T-helper 1 cell (primary cell): Measurements from ENCODE around the gene CHD6.

Experiments
- DNase-seq, 5 donors: peaks; one replicate each; pipeline ENCODE4 v3.0.0-alpha.2; 2012 to 2020

Gene CHD6

DNA sequence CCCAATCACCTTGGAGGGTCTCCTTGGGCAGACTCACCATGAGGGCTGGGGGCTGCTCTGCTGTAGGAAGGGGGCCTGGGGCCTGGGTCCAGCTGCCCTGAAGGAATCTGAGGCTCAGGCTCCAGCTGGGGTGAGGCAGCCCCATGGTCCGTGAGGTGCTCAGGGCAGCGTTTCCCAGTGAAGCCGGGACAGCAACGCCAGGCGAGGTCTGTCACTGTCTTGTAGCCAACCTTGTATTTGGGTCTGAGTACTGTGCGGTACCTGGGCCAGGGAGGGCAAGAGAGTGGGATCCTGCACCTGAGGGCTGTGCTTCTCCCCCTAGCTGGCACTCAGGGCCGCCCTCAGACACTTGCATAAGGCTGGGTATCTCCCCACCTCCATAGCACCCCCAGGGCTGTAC, 254.6 kb downstream of the CHD6 start:
- no peak for DNase-seq

GRCh38 chr20:41362748-41363140, 255.4 kb downstream of the CHD6 start:
- DNase-seq: no peak

DNA sequence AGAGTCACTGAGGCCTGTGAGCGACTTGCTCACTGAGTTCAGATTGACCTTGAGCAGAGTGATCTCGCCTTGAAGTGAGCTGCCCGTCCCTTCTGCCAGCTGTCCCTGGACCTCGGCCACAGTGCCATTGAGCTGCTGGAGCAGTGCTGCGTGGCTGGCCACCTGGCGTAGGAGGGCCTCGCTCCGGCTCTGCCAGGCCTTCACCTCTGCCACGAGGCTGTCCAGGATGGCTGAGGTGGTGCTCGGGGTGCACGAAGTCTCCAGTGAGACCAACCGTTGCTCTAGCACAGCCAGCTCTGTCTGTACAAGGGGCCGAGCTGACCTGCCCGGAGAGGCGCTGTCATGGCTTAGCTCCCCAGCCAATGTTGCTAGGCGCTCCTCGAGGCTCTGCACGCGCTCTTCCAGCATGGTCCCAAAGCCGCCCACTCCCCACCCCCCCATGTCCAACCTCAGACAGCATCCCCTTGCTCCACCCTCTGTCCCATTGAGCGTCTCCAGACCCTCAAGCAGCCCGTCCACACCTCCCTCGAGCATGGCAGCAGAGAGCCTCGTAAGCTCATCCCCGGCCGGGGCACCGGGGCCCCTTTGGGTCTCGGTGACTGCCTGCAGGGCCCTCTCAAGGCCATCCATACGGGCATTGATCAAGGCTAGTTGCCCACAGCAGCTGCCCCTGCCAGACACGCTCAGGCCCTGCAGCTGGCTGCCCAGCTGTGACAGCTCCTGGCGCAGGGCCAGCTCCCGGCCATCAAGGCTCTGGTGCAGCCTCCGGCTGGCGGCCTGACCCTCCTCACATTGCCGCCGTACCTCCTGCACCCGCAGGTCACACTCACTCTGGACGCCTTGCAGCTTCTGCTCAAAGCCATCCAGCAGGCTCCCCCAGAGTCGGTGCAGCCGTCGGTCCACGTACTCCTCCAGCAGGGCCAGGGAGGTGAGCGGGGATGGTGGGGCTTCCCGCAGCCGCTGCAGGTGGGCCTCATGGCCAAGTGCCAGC, 256.1 kb downstream of the CHD6 start:
- DNase-seq: no peak

DNA sequence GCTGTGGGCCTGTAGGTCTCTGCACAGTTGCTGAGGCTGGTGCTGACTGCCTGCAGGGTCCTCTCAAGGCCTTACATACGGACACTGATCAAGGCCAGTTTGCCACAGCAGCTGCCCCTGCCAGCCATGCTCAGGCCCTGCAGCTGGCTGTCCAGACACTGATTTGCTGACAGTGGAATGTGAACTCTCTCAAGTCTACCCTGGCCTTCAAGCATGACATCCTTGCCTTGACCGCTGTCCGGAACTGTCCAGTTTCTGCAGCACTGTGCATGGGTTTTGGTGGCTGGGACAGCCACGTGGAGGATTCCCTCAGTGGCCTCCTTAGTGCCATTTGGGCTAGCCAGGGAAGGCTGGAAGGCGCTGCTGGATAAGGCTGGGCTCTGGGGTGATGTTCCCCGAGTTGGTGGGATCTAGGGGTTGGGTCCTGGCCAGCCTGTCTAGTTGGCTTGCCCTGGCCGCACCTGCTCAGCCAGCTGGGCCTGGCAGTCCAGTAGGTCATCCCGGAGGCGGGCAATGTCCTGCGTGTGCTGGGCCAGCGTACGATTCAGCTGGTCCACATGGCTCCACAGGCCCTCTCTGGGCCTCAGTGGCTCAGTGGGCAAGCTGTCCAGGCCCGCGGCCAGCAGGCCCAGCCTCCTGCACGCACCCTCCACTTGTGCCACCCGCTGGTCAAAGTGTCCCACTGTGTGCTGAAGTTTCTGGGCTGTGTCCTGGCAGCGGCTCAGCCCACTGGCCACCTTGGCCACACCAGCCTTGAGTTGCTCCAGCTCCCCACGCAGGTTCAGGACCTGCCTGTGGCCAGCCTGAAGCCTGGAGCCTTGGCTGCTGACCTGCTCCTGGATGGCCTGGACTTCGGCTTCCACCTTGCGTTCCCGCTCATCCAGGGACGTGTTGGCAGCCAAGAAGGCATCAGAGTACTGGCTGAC, 257.1 kb downstream of the CHD6 start:
- no peak for DNase-seq

DNA sequence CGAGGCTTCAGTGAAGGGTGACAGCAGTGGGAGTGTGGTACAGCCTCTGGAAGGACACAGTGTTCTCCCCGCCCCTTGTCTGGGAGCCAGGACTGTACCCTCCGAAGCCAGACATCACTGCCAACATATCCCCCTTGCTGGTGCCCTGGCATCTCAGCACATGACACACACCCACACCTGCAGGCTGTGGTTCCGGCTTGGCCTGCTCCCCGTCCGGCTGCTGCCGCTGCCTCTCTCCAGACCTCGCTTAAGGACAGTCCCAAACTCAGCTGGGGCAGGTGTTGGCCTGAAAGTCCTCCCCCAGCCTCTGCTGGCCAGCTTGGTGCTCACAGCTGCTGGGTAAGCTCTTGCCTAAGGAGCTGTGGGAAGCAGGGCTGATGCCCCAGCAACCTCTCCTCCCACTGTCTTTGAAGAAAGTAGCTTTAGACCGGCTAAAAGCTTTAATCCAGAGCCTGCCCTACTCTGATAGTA, 258.6 kb downstream of the CHD6 start:
- no peak for DNase-seq

DNA sequence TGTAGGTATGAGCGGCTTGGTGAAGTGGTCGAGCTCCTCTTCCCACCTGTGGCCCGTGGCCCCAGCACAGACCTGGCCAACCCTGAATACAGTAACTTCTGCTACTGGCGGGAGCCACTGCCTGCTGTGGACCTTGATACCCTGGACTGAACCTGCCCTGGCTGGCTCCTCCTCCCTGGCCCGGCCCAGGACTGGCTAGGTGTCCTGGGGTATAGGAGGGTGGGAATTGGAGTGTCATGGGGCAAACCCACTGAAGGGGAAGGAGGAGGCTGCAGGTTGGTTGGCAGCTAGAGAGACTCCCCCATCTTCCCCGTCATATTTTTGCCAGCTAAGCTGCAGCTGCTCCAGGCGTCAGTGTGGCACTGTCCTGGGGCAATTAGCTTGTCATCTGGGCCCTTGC, 259.5 kb downstream of the CHD6 start:
- DNase-seq: no peak

- DNase-seq: no peak
Measured at GRCh38 chr20:41358230-41358629, 259.9 kb downstream of the CHD6 start.

DNA sequence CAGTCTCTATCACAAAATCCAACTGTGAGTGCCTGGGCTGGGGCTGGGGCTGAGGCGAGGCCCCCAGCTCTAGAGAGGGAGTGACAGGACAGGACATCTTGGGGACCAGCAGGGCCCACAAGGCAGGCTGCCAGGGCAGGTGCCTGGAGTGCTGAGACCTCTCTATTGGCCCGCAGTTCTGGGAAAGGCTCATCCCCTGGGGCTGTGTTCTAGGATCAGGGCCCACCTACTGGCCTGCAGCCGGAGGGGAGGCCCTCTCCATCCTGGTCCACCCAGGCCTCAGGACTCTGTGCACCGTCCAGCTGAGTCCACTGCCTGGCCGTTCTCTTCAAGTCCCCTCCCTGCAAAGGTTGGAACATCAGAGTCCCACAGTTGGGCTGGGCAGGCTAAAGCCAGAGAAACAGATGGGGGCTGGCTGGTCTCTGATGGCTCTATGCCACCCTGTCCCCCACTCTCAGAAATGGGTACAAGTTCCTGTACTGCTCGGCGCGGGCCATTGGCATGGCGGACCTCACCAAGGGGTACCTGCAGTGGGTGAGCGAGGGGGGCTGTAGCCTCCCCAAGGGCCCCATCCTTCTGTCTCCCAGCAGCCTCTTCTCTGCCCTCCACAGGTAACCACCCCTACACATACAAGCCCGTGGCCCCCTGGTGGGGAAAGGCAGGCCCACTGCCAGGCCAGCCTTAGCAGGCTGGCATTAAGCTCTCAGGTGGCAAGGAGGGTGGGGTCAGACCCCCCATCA, 260.6 kb downstream of the CHD6 start:
- no peak for DNase-seq

- no peak for DNase-seq
Measured at GRCh38 chr20:41356951-41357350, 261.2 kb downstream of the CHD6 start.

DNA sequence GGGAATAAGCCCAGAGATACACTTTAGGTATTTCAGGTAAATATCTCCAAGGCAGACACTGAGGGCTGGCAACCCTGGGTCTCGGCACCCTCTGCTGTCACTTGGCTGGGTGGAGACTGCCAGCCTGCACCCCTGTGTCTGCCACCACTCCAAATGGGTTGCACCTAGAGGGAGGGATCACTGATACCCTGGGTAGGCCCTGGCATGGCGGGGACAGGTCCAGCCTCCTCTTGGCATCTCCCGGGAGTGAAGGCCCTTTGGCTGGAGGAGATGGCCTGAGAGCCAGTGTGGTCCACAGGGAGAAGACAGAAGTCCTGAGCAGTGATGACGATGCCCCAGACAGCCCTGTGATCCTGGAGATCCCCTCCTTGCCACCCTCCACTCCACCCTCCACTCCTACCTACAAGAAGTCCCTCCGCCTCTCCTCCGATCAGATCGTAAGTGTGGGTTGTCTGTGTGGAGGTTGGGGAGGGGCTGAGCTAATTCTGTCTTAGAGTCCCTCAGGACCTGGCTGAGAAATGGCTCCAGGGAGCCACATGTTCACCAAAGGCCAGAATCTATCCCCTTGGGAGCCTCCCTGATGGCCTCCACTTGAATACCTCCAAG, 262.5 kb downstream of the CHD6 start:
- no peak for DNase-seq

- no peak for DNase-seq
Measured at GRCh38 chr20:41355192-41355591, 263.0 kb downstream of the CHD6 start.

DNA sequence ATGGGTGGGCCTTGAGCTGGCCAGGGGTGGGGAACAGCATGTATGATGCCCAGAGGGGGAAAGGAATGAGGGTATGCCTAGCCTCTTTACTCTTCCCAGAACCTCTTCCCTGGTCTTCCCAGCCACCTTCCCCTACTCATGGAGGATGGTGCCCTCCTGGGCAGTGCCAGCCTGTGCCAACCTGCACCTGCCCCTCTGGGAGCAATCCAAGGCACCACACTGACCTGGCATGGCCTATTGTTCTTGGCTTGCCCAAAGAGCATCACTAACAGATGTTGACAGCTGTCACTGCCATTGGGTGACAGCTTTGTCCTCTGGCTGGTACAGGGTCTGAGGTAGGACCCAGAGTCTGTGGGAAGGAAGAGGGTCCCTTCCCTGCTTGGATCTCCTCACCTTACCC, 264.6 kb downstream of the CHD6 start:
- no peak for DNase-seq

GRCh38 chr20:41352666-41353065, 265.5 kb downstream of the CHD6 start:
- DNase-seq: no peak

DNA sequence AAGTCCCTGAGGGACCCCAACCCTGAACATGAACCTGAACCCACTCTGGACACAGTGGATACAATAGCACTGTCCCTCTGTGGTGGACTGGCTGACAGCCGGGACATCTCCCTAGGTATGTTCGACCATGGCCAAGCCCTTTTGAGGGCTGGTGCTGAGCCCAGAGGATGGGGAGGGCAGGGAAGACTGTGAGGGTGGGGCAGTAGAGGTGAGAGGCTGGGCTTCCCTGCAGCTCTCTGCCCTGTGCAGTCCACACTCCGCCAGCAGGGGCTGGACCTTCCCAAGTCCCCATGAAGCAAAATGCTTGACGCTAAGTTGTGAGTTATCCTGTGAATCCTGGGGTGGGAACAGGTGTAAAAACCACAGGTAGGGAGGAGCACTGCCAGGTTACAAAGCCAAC, 266.1 kb downstream of the CHD6 start:
- no peak for DNase-seq
